Activated T-helper 17 cell treated with anti-CD3 and anti-CD28 coated beads, Interleukin-2, amount 50 U/mL, for 72 hours (primary cell): ENCODE data around the gene KCNIP1. TPM values are rescaled to one million over a fixed set of nuclear protein-coding genes. Genes with fewer than 3 reads are reported as not detected.
A peak's percentile ranks its signal among the peaks of the same experiment; 100 is the strongest.

Source experiments
- ATAC-seq: fragments of 150-1000 bp; cut with Tn5 transposase; replicated peaks from 2 replicates; pipeline ENCODE4 v1.10.0; 2021; ENCODE audit warnings: mild to moderate bottlenecking, moderate library complexity
- H3K27ac Mint-ChIP-seq: one replicate; pipeline ENCODE4 v1.8.0; 2022; ENCODE audit warnings: mixed read lengths
- H3K27me3 Mint-ChIP-seq: one replicate; pipeline ENCODE4 v1.8.0; 2022; ENCODE audit warnings: mixed read lengths
- H3K36me3 Mint-ChIP-seq: one replicate; pipeline ENCODE4 v1.8.0; 2022; ENCODE audit warnings: low read depth, mild to moderate bottlenecking, mixed read lengths
- H3K4me1 Mint-ChIP-seq: one replicate; pipeline ENCODE4 v1.8.0; 2022; ENCODE audit warnings: mixed read lengths
- H3K4me3 Mint-ChIP-seq: one replicate; pipeline ENCODE4 v1.8.0; 2022; ENCODE audit warnings: mild to moderate bottlenecking, mixed read lengths
- H3K9me3 Mint-ChIP-seq: one replicate; pipeline ENCODE4 v1.8.0; 2022; ENCODE audit warnings: mixed read lengths
- total RNA-seq, 2 donors: library from RNA; stranded (reverse); gene quantifications; one replicate each; pipeline ENCODE4 v1.2.3, GENCODE V29; 2022

KCNIP1 gene
- total RNA-seq, 2 donors from 2014 or later, result not detected

GRCh38 chr5:170571281-170571731 lies 67.5 kb downstream of the KCNIP1 start:
- ATAC-seq, result peak; percentile 30
- Mint-ChIP-seq H3K4me3 (peak overlapping the region; percentile 31), H3K27me3 (peaks cover 48% of the 10 kb centered on the region), H3K9me3 (no peaks in the 10 kb centered on the region), H3K4me1 (peaks cover 20% of the 10 kb centered on the region), H3K36me3 (no peaks in the 10 kb centered on the region), H3K27ac (no peak overlapping the region)

DNA sequence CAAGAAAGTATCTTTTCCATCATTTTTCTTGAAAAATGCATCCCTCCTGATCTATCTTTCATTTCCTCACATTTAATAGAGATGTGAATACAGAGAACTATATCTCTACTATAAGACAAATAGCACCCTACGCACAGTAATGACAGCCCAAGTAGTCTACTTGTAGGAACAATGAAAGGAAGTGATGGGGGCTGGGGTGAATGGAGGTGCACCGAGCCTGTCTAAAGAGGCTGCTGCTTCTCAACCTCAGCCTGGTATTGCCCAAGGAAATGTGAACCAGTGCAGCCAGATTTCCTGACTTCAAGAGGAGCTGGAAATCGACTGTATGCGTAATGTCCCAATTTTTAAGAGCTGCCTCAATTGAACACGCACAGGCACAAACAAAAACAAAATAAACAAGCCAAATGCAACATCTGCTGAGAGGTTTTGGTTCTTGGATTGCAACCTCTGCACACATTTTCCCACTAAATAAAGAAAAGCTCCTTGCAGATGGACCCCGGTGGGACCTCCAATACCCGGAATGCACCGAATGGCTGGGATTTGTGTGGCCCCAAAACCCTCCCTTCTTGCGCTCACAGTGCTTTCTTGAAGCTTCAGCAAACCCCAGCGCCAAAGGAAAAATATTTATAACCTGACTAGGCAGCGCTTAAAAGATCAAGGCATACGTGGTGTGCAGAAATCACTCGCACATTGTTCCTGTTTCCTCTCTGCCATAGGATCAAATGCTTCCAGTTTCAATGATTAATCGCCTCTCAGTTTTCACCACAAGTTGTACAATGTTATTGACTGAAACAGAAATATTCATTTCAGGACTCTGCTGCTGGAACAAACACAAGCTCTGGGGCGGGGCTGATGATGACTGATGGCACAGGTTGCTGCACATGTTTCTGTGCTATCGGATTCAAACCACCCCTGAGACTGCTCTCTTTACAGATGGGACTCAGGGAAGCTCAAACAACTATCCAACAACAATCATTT lies 68.3 kb downstream of the KCNIP1 start:
- Mint-ChIP-seq H3K27ac (peak overlapping the region; percentile 13), H3K4me3 (peak overlapping the region; percentile 31), H3K4me1 (peaks cover 20% of the 10 kb centered on the region), H3K9me3 (no peaks in the 10 kb centered on the region), H3K36me3 (no peaks in the 10 kb centered on the region), H3K27me3 (peaks cover 46% of the 10 kb centered on the region)
- ATAC-seq, result peak; percentile 95

DNA sequence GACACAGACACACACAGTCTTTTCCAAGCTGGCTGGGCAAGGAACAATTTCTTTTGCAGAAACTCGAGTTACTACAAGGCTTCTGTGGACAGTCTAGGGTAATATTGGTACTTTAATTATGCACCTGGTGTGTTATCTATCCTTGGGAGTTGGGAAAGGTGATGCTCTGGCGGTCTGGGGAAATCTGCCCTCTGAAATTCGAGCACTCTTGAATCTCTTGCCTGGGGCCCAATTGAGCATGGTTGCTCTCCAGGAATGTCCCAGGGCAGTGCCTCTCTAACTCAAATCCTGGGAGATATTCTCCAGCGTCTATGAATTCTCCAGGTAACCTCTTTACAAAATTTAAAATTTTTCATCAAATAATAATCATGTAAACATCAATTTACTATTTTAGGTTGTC lies 69.3 kb downstream of the KCNIP1 start:
- no peak overlapping the region for H3K4me3 Mint-ChIP-seq
- peaks cover 3% of the 10 kb centered on the region for H3K9me3 Mint-ChIP-seq
- no peak overlapping the region for H3K27ac Mint-ChIP-seq
- no peak for ATAC-seq
- peaks cover 20% of the 10 kb centered on the region for H3K4me1 Mint-ChIP-seq
- H3K36me3 Mint-ChIP-seq, result no peaks in the 10 kb centered on the region
- peaks cover 48% of the 10 kb centered on the region for H3K27me3 Mint-ChIP-seq

GRCh38 chr5:170573660-170574059 lies 69.8 kb downstream of the KCNIP1 start:
- no peak for ATAC-seq
- Mint-ChIP-seq H3K4me1 (peaks cover 20% of the 10 kb centered on the region), H3K27ac (no peak overlapping the region), H3K9me3 (peaks cover 8% of the 10 kb centered on the region), H3K27me3 (peaks cover 53% of the 10 kb centered on the region), H3K36me3 (no peaks in the 10 kb centered on the region), H3K4me3 (no peak overlapping the region)

DNA sequence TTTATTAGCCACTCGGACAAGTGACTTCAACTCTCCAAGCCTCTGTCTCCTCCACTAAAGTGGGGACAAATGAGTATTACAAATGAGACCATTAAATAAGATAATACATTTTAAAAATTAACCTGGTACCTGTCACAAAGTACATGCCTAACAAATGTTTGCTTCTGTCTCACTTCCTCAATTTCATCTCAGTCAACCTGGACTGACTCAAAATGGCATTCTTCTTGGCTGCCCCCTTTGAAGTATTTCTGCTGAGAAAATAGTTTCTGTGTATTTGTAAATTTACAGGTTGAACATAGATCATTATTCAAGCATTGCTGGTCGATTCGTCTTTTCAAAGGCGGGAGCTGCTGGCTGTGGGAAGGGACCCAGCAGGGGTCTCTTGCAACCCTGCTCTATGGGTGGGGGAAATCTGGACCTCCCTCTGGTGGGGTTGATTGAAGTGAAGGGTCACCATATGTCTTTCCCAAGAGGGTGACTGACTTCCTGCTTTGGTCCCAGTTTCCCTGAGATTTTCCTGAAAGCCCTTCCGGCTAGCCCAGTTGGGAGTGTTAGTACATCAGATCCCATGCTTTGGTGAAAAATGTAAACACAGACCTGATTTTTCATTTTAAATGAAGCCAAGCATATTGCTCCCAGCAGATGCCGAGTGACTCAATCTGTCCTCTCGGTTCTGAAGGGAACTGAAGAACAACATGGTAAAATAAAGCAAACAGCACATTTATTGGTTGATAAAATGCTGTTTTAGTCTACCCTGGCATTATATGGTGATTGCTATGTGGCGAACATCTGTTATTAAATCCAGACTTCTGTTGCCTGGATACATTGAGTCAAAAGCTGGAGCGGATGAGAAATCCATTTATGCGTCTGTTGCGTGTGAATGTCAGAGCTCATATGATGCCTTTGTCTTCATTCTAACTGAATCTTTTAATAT lies 73.0 kb downstream of the KCNIP1 start:
- no peak for ATAC-seq
- H3K4me1 Mint-ChIP-seq, result peaks cover 9% of the 10 kb centered on the region
- peaks cover 8% of the 10 kb centered on the region for H3K9me3 Mint-ChIP-seq
- H3K27ac Mint-ChIP-seq, result no peak overlapping the region
- peaks cover 40% of the 10 kb centered on the region for H3K27me3 Mint-ChIP-seq
- H3K36me3 Mint-ChIP-seq, result no peaks in the 10 kb centered on the region
- H3K4me3 Mint-ChIP-seq, result no peak overlapping the region

- Mint-ChIP-seq H3K36me3 (no peaks in the 10 kb centered on the region), H3K4me3 (no peak overlapping the region), H3K9me3 (peaks cover 8% of the 10 kb centered on the region), H3K4me1 (no peaks in the 10 kb centered on the region), H3K27me3 (peaks cover 51% of the 10 kb centered on the region), H3K27ac (no peak overlapping the region)
- ATAC-seq, result no peak
Measured at GRCh38 chr5:170579601-170580000, 75.8 kb downstream of the KCNIP1 start.

DNA sequence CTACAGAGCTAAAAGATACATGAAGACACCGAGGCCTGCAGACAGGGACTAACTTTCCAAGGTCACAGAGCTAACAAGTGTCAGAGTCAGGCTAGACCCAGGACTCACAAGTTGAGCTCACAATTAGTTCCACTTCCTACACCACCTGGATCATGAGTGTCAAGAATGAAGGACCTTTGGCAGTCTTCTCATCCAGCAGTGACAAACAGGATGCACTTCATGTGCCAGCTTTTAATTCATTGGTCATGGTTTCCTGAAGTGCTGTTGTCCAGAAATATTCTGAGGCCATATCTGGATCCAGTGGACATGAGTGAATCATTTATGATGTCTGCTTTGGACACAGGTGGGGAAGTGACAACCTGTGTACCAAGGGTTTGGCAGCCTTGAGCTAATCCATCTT lies 77.4 kb downstream of the KCNIP1 start:
- Mint-ChIP-seq H3K4me3 (no peak overlapping the region), H3K9me3 (peaks cover 8% of the 10 kb centered on the region), H3K27ac (no peak overlapping the region), H3K4me1 (no peaks in the 10 kb centered on the region), H3K27me3 (peaks cover 45% of the 10 kb centered on the region), H3K36me3 (no peaks in the 10 kb centered on the region)
- ATAC-seq, result no peak

DNA sequence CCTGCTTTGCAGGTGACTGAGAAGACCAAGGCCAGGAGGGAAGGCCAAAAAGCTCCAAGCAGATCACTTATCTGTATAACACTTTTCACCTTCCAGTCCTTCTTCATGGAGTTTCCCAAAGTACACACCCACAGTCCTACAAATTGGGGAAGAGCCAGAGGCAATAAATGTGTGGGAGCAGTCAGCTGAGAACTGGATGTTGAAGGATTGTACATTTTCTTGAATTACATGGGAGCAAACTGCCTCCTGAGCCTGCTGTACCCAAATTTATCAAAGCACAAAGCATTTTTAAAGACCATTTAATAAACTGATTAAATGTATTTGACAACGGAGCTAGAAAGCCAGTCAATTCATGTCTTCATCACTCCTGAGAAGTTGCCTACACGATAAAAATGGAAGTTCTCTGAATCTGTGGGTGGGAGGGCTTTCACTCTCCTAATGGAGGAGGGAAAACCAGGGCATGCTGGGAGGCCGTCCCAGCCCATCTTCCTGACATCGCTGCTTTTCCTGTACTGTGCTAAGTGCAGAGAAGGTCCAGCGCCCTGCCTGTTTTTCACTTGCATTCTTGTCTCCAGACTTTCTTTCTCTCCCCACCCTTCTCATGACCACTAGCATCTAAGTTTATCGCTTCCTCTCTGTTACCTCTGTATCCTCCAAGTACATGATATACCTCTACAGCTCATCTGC lies 79.0 kb downstream of the KCNIP1 start:
- ATAC-seq, result no peak
- Mint-ChIP-seq H3K9me3 (peaks cover 8% of the 10 kb centered on the region), H3K27me3 (peaks cover 40% of the 10 kb centered on the region), H3K27ac (no peak overlapping the region), H3K4me1 (no peaks in the 10 kb centered on the region), H3K4me3 (no peak overlapping the region), H3K36me3 (no peaks in the 10 kb centered on the region)

GRCh38 chr5:170584003-170584402 lies 80.2 kb downstream of the KCNIP1 start:
- no peak overlapping the region for H3K27ac Mint-ChIP-seq
- H3K4me3 Mint-ChIP-seq, result no peak overlapping the region
- H3K4me1 Mint-ChIP-seq, result no peaks in the 10 kb centered on the region
- ATAC-seq, result no peak
- H3K36me3 Mint-ChIP-seq, result no peaks in the 10 kb centered on the region
- H3K9me3 Mint-ChIP-seq, result no peaks in the 10 kb centered on the region
- peaks cover 28% of the 10 kb centered on the region for H3K27me3 Mint-ChIP-seq

GRCh38 chr5:170584450-170585058 lies 80.7 kb downstream of the KCNIP1 start:
- no peak for ATAC-seq
- Mint-ChIP-seq H3K4me3 (no peak overlapping the region), H3K27me3 (peaks cover 25% of the 10 kb centered on the region), H3K4me1 (no peaks in the 10 kb centered on the region), H3K9me3 (no peaks in the 10 kb centered on the region), H3K36me3 (no peaks in the 10 kb centered on the region), H3K27ac (no peak overlapping the region)

- H3K4me3 Mint-ChIP-seq, result no peak overlapping the region
- H3K27me3 Mint-ChIP-seq, result peaks cover 25% of the 10 kb centered on the region
- H3K4me1 Mint-ChIP-seq, result no peaks in the 10 kb centered on the region
- H3K9me3 Mint-ChIP-seq, result no peaks in the 10 kb centered on the region
- ATAC-seq, result no peak
- no peak overlapping the region for H3K27ac Mint-ChIP-seq
- H3K36me3 Mint-ChIP-seq, result no peaks in the 10 kb centered on the region
Measured at GRCh38 chr5:170585273-170585948, 81.6 kb downstream of the KCNIP1 start.

- no peak overlapping the region for H3K4me3 Mint-ChIP-seq
- H3K9me3 Mint-ChIP-seq, result no peaks in the 10 kb centered on the region
- H3K27ac Mint-ChIP-seq, result no peak overlapping the region
- no peaks in the 10 kb centered on the region for H3K36me3 Mint-ChIP-seq
- H3K4me1 Mint-ChIP-seq, result no peaks in the 10 kb centered on the region
- peaks cover 25% of the 10 kb centered on the region for H3K27me3 Mint-ChIP-seq
- peak; percentile 53 for ATAC-seq
Measured at GRCh38 chr5:170587808-170588207, 84.0 kb downstream of the KCNIP1 start.

DNA sequence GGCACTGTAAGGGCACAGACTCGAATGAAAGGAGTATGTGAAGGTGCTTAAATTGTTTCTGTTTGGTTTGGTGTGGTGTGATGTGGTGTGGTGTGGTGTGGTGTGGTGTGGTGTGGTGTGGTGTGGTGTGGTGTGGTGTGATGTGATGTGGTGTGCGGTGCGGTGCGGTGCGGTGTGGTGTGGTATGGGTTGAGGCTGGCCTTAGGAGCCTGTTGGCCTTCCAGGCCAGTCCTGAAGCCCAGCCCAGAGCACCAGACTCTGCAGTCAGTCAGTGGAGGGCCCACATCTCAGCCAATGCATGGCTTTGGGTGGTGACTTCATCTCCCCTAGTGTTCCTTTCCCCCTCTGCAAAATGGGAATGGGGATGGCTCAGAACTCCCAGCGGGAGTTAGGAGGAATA lies 85.8 kb downstream of the KCNIP1 start:
- H3K36me3 Mint-ChIP-seq, result no peaks in the 10 kb centered on the region
- no peaks in the 10 kb centered on the region for H3K9me3 Mint-ChIP-seq
- no peak for ATAC-seq
- no peaks in the 10 kb centered on the region for H3K4me1 Mint-ChIP-seq
- H3K4me3 Mint-ChIP-seq, result no peak overlapping the region
- no peak overlapping the region for H3K27ac Mint-ChIP-seq
- peaks cover 19% of the 10 kb centered on the region for H3K27me3 Mint-ChIP-seq
